ENCODE data around the gene POLA2. TPM values are rescaled to one million over a fixed set of nuclear protein-coding genes. Genes with fewer than 3 reads are reported as not detected.

The POLA2 gene
- total and polyA plus RNA-seq, 9 of the 15 experiments (the other 6 are each of a cell fraction or from before 2014, with no cell fraction given): 2.7 to 134 (median 44.4) TPM

DNA sequence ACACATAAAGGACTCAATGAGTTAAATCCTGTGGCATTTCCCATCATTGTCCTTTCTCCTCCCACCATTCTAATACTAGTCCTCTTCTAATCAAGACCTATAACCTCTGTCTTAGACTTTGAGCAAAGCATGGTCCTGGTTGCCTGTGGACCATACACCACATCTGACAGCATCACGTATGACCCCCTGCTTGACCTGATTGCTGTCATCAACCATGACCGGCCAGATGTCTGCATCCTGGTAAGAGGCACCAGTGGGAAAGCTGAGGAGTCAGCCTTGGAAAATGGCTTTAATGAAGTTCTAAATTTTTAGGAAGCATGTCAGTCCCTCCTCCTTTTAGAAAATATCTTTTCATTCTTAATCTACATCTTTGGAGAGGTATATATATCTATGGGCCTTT is 25.8 kb downstream of the POLA2 start (continued):
- TF ChIP-seq CHD4 (IDR thresholded peaks at IDR 0.05; ENCODE audit: insufficient read depth, insufficient replicate concordance, low read depth, low read length, poor library complexity, severe bottlenecking) (no peak), FOS (IDR thresholded peaks at IDR 0.05; ENCODE audit: extremely low read depth, insufficient read length) (no peak)
- TF ChIP-seq, protein P1, sequence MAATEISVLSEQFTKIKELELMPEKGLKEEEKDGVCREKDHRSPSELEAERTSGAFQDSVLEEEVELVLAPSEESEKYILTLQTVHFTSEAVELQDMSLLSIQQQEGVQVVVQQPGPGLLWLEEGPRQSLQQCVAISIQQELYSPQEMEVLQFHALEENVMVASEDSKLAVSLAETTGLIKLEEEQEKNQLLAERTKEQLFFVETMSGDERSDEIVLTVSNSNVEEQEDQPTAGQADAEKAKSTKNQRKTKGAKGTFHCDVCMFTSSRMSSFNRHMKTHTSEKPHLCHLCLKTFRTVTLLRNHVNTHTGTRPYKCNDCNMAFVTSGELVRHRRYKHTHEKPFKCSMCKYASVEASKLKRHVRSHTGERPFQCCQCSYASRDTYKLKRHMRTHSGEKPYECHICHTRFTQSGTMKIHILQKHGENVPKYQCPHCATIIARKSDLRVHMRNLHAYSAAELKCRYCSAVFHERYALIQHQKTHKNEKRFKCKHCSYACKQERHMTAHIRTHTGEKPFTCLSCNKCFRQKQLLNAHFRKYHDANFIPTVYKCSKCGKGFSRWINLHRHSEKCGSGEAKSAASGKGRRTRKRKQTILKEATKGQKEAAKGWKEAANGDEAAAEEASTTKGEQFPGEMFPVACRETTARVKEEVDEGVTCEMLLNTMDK (IDR thresholded peaks at IDR 0.05; ENCODE audit: borderline replicate concordance, insufficient read depth, low read depth, low read length, poor library complexity, severe bottlenecking): no peak

DNA sequence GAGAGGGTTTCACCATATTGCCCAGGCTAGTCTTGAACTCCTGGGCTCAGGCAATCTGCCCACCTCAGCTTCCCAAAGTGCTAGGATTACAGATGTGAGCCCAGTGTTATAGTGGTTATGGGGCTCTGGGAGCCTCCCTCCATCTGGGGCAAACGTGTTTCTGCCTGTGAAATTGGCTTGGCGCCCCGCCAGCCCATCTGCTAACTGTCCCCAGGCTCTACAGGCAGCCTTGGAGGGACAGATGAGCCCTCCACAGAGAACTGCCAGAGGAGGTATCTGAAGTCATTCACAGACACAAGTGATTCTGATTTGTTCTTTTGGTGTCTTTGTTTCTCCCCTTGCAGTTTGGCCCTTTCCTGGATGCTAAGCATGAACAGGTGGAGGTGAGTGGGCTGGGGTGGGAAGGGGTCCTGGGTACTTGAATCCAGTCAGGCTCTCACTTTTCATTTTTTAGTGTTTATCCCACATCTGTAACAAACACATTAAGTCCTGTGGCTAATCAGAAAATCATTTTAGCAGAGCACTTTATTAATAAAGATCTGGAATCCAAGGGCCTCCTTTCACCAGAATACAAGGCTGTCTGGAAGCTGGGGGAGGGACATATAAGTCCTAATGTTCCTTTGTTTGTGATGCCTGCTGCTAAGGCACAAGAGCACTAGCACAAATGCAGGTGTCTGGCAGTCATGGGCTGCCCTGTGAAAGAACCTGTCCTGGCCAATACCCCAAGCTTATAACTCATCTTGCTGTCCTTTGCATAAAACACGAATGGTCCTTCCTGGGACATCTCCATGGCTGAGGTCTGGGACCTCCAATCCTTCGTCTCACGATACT is 27.2 kb downstream of the POLA2 start:
- no peak overlapping the region for H2AFZ ChIP-seq (ENCODE audit: low read depth, low read length)
- TF ChIP-seq NFIC (IDR thresholded peaks at IDR 0.05): peak; percentile 71
- TF ChIP-seq, protein P2, sequence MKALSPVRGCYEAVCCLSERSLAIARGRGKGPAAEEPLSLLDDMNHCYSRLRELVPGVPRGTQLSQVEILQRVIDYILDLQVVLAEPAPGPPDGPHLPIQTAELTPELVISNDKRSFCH (CRISPR knock-in tag; IDR thresholded peaks at IDR 0.05): no peak
- TF ChIP-seq, protein P2 (tag; IDR thresholded peaks at IDR 0.05): no peak
- no peak for TF ChIP-seq PML (IDR thresholded peaks at IDR 0.05; ENCODE audit: low read length)
- no peak for TF ChIP-seq GATAD2A (IDR thresholded peaks at IDR 0.05)
- no peak for TF ChIP-seq ZNF197 (CRISPR knock-in tag; IDR thresholded peaks at IDR 0.05; ENCODE audit: low read depth)
- H3K4me1 ChIP-seq (replicated peaks in 1 of 2; ENCODE audit: control insufficient read depth in 2 of 2, insufficient read depth in 2 of 2, low read length in 2 of 2): peaks cover 2 to 20% of the 10 kb centered on the region in 2 experiments; a peak in 4 of 5 replicates
- 85% methylated on average over 6 of the region's 6 CpGs for WGBS (ENCODE audit: insufficient coverage, low coverage, missing lambda C conversion rate)
- H3K9me3 ChIP-seq (replicated peaks; ENCODE audit: control insufficient read depth, insufficient read depth, low read depth, low read length): no peaks in the 10 kb centered on the region
- no peak overlapping the region for H3K4me2 ChIP-seq (ENCODE audit: insufficient read depth, low read length)
- no peak overlapping the region for H3K4me3 ChIP-seq
- no peaks in the 10 kb centered on the region for H3K9me1 ChIP-seq (ENCODE audit: control insufficient read depth, insufficient read depth, low read length)
- no peaks in the 10 kb centered on the region for H4K20me1 ChIP-seq (replicated peaks; ENCODE audit: control insufficient read depth, insufficient read depth, low read length)
- FAIRE-seq: no peak
- CTCF ChIA-PET (ENCODE audit: low intra/inter-chr PET ratio): no interaction called here
- ATAC-seq: no peak
- POLR2A ChIA-PET: interaction anchor here (1.0 to 2.3 kb wide), 7 partner anchors 8 to 217 kb away, joined by 3 to 7 read pairs (median 4); partner anchors contain the start of gene MALAT1
- no TSS peak for BruUV-seq (replicated peaks)
- intact Hi-C loops (cut with micrococcal nuclease) (no loop called here), in situ Hi-C loops (cut with MboI) (no loop called here)
- no peak overlapping the region for H3K27ac ChIP-seq (ENCODE audit: extremely low read depth, low read depth, low read length)
- H3K27me3 ChIP-seq (ENCODE audit: control insufficient read depth in 2 of 2, insufficient read depth in 2 of 2, low read length in 2 of 2): no peaks in the 10 kb centered on the region
- no peaks in the 10 kb centered on the region for H3K79me2 ChIP-seq (ENCODE audit: control insufficient read depth, insufficient read depth, low read length)
- H3K9ac ChIP-seq (ENCODE audit: insufficient read depth in 1 of 2, low read depth in 2 of 2, low read length in 2 of 2): 0 out of 4 replicates have a peak overlapping the region, but pooled peaks of 1 of the 2 experiments have one; percentile 23
- no peak for DNase-seq (ENCODE audit: extremely low read depth in 1 of 4, low spot score in 3 of 4)
- peaks cover 96% of the 10 kb centered on the region for H3K36me3 ChIP-seq (ENCODE audit: control insufficient read depth, insufficient read depth, low read length)
